ENCODE data around the gene QKI.

DNA sequence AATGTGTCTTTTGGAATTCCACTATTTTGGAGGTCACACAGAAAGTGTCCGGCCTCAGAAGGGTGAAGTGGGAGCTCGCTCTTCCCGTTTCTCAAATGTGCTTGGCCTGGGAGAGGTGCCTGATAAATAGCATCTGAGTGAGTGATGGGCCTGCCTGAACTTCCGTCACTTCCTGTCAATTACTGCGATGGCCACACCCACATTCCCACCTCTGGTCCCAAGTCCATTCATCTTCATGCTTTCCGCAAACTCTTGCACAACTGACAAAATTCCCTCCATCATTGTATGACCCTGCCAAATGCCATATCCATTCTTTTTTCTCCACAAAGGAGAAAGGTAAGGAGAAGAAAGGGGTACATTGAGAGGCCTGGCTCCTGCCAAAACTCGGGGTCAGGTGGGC is 169.0 kb downstream of the QKI start:
- TF ChIP-seq, protein P1, sequence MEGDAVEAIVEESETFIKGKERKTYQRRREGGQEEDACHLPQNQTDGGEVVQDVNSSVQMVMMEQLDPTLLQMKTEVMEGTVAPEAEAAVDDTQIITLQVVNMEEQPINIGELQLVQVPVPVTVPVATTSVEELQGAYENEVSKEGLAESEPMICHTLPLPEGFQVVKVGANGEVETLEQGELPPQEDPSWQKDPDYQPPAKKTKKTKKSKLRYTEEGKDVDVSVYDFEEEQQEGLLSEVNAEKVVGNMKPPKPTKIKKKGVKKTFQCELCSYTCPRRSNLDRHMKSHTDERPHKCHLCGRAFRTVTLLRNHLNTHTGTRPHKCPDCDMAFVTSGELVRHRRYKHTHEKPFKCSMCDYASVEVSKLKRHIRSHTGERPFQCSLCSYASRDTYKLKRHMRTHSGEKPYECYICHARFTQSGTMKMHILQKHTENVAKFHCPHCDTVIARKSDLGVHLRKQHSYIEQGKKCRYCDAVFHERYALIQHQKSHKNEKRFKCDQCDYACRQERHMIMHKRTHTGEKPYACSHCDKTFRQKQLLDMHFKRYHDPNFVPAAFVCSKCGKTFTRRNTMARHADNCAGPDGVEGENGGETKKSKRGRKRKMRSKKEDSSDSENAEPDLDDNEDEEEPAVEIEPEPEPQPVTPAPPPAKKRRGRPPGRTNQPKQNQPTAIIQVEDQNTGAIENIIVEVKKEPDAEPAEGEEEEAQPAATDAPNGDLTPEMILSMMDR (IDR thresholded peaks at IDR 0.05; ENCODE audit: low read length) = no peak
- no peak for TF ChIP-seq EZH2phosphoT487 (IDR thresholded peaks at IDR 0.05; ENCODE audit: low read length)
- TF ChIP-seq EZH2 (optimal IDR thresholded peaks at IDR 0.05; ENCODE audit: low read depth, low read length) = no peak

All from MM.1S (cell line).